HG03135 (cell line): ENCODE data around the gene C19orf73.
A peak's percentile ranks its signal among the peaks of the same experiment; 100 is the strongest.

Experiments
- ATAC-seq: cut with Tn5 transposase; IDR thresholded peaks from one replicate; pipeline ENCODE4 v1.9.1; 2021; ENCODE audit warnings: mild to moderate bottlenecking, moderate library complexity; ENCODE audit not compliant: unreplicated experiment

C19orf73 gene

GRCh38 chr19:49118565-49119410 lies at the start of gene C19orf73:
Gene C19orf73, minus strand, starts transcription at chr19:49119143. Its CDS starts 121 bp downstream, at chr19:49119022.
- ATAC-seq = peak; percentile 74

- ATAC-seq = no peak
Observed at GRCh38 chr19:49168421-49168820, 49.5 kb upstream of the C19orf73 start.

GRCh38 chr19:49167857-49168409 lies 49.0 kb upstream of the C19orf73 start:
- ATAC-seq = no peak

- no peak for ATAC-seq
Observed at GRCh38 chr19:49165865-49166301, 46.9 kb upstream of the C19orf73 start.

DNA sequence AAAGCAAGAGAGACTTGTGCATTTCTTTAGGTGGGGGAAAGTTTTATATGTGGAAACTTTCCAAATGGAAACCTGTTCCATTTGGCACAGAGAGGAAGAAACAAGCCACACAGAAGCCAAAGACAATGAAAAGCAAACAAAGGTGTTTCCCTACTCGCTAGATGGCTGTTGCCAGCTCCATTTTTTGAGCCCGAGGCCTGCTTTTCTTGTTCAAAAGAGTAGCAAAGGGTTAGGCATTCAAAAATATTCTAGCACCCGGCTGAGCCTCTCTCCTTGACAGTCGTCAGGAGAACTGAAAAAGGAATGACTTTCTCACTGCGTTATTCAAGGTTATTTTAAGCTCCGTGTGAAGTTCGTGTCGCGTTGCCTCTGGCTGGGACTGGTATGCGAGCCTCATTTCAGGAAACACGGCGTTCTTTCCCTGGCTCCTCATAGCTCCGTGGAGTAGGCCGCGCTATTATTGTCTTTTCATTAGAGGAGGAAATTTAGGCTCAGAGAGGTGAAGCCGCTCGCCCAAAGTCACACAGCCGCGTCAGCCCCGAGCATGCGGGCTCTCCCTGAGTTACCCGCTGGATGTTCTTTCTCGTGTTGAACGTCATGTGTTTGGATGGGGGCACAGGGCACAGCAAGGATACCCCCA lies 46.3 kb upstream of the C19orf73 start:
- no peak for ATAC-seq

DNA sequence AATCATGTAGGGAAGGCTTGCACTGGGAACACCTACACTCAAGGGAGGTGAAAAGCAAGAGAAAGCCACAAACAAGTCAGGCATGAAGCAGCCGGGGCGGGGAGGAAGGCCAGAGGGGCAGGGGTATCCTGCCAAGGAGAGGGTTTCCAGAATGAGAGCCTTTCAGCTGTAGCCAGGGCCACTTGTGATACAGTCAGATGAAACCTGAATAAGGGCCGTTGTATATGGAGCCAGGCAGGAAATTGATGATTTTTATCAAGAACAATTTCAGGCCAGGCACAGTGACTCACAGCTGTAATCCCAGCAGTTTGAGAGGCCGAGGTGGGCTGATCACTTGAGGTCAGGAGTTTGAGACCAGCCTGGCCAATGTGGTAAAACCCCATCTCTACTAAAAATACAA lies 43.0 kb upstream of the C19orf73 start:
- no peak for ATAC-seq

- no peak for ATAC-seq
Observed at GRCh38 chr19:49160450-49161189, 41.7 kb upstream of the C19orf73 start.

- no peak for ATAC-seq
Observed at GRCh38 chr19:49157445-49158224, 38.7 kb upstream of the C19orf73 start, which contains the start of gene TRPM4. Gene TRPM4, plus strand, starts transcription at chr19:49157792. Its CDS starts 75 bp downstream, at chr19:49157867.

GRCh38 chr19:49155820-49156346 lies 36.9 kb upstream of the C19orf73 start:
- ATAC-seq = no peak

GRCh38 chr19:49155005-49155819 lies 36.3 kb upstream of the C19orf73 start, which contains the start of gene HRC:
Gene HRC, minus strand, starts transcription at chr19:49155396. Its CDS starts 159 bp downstream, at chr19:49155237.
- ATAC-seq = no peak

- no peak for ATAC-seq
Observed at GRCh38 chr19:49154279-49154678, 35.3 kb upstream of the C19orf73 start.

DNA sequence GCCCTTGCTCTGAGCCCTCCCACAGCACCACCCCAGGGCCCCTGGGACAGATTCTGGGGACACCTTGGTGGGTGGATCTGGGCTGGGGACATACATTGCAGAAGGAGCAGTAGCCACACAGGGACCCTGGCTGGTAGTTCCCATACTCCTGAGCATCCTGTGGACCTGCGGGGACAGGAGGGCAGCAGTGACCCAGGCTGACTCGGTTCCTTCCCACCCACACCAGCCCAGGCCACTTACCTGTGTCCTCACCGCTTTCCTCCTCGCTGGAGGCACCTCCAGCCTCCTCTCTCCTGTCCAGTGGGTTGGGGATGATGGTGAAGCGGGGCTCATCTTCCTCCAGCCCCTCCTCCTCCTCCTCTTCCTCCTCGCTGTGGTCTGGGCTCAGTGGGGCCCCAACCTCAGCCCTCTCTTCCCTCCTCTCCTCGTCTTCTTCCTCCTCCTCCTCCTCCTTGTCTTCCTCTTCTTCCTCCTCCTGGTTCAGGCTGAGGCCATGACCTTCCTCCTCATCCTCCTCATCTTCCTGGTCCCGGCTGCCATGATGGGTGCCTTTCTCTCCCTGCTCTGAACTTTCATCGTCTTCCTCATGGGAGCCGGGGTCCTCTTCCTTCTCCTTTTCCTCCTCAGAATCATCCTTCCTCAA lies 34.3 kb upstream of the C19orf73 start:
- no peak for ATAC-seq

- no peak for ATAC-seq
Observed at GRCh38 chr19:49152119-49152550, 33.2 kb upstream of the C19orf73 start.

- no peak for ATAC-seq
Observed at GRCh38 chr19:49151267-49152118, 32.5 kb upstream of the C19orf73 start.

GRCh38 chr19:49150944-49151243 lies 32.0 kb upstream of the C19orf73 start:
- no peak for ATAC-seq

GRCh38 chr19:49150106-49150943 lies 31.4 kb upstream of the C19orf73 start:
- no peak for ATAC-seq

- ATAC-seq = no peak
Observed at GRCh38 chr19:49149652-49150105, 30.7 kb upstream of the C19orf73 start.
